Measurements from ENCODE around the gene ARAF. TPM values are rescaled to one million over a fixed set of nuclear protein-coding genes. Genes with fewer than 3 reads are reported as not detected.

Gene ARAF
- total RNA-seq, 1 donor from 2014 or later: 66.8 TPM

DNA sequence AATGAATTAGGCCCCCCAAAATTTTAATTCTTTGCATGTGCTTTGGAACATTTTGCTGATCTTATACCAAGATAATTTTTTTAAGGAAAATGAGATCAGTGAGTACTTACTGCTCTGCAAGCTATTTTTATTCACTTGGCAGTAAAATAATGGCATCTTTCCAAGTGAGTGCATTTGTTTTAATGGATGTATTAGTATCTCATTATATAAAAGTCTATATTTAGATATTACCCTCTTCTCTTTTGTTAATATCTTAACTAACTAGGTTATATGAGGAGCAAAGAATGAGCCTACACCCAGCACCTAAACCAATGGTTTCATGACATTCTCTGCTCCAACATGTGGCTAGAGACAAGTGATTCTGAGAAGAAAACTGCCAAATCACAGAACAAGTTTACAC lies 21.1 kb upstream of the ARAF start:
- H3K27ac Mint-ChIP-seq (ENCODE audit: unreplicated experiment): no peak overlapping the region
- H3K9me3 Mint-ChIP-seq (ENCODE audit: unreplicated experiment): peaks cover 5% of the 10 kb centered on the region
- no peak for DNase-seq (ENCODE audit: extremely low spot score, unreplicated experiment)
- H3K4me1 Mint-ChIP-seq (ENCODE audit: unreplicated experiment): peaks cover 8% of the 10 kb centered on the region
- H3K36me3 Mint-ChIP-seq (ENCODE audit: unreplicated experiment): no peaks in the 10 kb centered on the region
- no peaks in the 10 kb centered on the region for H3K27me3 Mint-ChIP-seq (ENCODE audit: unreplicated experiment)
- H3K4me3 Mint-ChIP-seq (ENCODE audit: unreplicated experiment): no peak overlapping the region
- TF ChIP-seq, protein P1, sequence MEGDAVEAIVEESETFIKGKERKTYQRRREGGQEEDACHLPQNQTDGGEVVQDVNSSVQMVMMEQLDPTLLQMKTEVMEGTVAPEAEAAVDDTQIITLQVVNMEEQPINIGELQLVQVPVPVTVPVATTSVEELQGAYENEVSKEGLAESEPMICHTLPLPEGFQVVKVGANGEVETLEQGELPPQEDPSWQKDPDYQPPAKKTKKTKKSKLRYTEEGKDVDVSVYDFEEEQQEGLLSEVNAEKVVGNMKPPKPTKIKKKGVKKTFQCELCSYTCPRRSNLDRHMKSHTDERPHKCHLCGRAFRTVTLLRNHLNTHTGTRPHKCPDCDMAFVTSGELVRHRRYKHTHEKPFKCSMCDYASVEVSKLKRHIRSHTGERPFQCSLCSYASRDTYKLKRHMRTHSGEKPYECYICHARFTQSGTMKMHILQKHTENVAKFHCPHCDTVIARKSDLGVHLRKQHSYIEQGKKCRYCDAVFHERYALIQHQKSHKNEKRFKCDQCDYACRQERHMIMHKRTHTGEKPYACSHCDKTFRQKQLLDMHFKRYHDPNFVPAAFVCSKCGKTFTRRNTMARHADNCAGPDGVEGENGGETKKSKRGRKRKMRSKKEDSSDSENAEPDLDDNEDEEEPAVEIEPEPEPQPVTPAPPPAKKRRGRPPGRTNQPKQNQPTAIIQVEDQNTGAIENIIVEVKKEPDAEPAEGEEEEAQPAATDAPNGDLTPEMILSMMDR (IDR thresholded peaks at IDR 0.05): no peak

DNA sequence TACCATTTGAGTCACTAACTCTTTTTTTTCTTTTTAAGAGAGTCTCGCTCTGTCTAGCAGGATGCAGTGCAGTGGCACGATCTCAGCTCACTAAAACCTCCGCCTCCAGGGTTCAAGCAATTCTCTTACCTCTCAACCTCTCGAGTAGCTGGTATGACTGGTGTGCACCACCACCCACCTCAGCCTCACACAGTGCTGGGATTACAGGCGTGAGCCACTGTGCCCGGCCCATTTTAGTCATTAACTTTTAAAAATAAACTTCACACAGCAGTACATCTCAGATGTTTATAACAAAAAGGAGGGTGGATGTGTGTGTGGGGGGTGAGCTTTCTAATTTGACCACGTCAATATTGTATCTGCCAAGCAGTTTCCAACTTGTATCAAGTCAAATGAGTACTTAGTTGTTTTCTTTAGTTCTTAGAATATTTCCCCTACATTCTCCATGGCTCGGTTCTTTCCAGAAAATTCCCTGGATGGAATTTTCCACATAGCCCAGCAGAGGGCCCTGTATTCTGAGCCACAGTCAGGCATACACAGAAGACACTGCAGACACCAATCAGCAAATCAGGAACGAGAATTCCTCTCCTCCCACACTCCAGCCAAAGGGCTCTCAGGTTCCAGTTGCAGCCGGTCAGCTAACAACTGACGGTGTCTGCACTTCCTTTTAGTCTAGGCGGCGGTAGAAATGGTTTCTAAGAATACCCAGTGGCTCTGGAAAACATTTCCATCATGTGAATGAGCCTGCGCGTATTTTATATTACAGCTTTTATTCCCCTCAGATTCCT lies 20.1 kb upstream of the ARAF start:
- Mint-ChIP-seq H3K4me3 (ENCODE audit: unreplicated experiment) (no peak overlapping the region), H3K27ac (ENCODE audit: unreplicated experiment) (peak overlapping the region; percentile 82), H3K27me3 (ENCODE audit: unreplicated experiment) (no peaks in the 10 kb centered on the region), H3K9me3 (ENCODE audit: unreplicated experiment) (no peaks in the 10 kb centered on the region), H3K36me3 (ENCODE audit: unreplicated experiment) (no peaks in the 10 kb centered on the region), H3K4me1 (ENCODE audit: unreplicated experiment) (peaks cover 8% of the 10 kb centered on the region)
- DNase-seq (ENCODE audit: extremely low spot score, unreplicated experiment): peak; percentile 88
- TF ChIP-seq, protein P1 (IDR thresholded peaks at IDR 0.05): peak; percentile 64

DNA sequence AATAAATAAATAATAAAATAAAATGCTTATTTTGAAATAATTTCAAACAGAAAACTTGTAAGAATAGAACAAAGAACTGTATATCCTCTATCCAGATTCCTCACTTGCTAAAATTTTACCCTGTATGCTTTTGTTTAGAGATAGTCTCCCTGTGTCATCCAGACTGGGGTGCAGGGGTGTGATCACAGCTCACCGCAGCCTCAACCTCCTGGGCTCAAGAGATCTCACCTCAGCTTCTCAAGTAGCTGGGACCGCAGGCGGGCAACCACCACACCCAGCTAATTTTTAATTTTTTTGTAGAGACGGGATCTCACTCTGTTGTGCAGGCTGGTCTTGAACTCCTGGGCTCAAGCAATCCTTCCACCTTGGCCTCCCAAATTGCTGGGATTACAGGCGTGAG lies 17.5 kb upstream of the ARAF start:
- no peak overlapping the region for H3K4me3 Mint-ChIP-seq (ENCODE audit: unreplicated experiment)
- no peaks in the 10 kb centered on the region for H3K27me3 Mint-ChIP-seq (ENCODE audit: unreplicated experiment)
- no peaks in the 10 kb centered on the region for H3K36me3 Mint-ChIP-seq (ENCODE audit: unreplicated experiment)
- no peak for DNase-seq (ENCODE audit: extremely low spot score, unreplicated experiment)
- TF ChIP-seq, protein P1 (IDR thresholded peaks at IDR 0.05): no peak
- no peaks in the 10 kb centered on the region for H3K9me3 Mint-ChIP-seq (ENCODE audit: unreplicated experiment)
- no peak overlapping the region for H3K27ac Mint-ChIP-seq (ENCODE audit: unreplicated experiment)
- H3K4me1 Mint-ChIP-seq (ENCODE audit: unreplicated experiment): peaks cover 8% of the 10 kb centered on the region

DNA sequence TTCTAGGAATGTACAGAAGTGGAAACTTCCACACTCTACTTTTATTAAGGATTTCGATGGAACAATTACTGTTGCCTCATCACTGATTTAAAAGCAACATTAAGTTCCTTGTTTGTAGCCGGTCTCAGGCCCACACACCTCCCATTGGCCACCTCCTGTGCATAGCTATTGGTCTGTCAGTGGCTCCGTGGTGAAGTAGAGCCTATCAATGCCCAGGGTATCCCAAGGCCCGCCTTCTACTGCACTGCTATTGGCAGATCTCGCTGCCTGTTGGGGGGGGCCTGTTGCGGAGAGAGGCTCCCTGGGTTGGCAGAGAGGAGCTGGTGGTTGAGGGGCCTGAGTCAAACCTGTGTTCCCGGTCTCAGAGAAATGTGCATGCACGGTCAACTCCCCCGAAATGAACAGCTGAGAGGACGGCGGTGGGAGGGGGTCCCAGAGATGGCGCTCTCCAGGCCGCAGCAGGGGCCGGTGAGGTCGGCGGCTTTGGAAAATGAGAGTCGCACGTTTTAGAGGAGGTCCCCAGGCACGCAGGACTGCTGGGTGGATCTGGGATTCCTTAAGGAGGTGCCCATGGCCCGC lies 4.9 kb upstream of the ARAF start:
- no peaks in the 10 kb centered on the region for H3K9me3 Mint-ChIP-seq (ENCODE audit: unreplicated experiment)
- TF ChIP-seq, protein P1 (IDR thresholded peaks at IDR 0.05): no peak
- peak overlapping the region; percentile 94 for H3K27ac Mint-ChIP-seq (ENCODE audit: unreplicated experiment)
- H3K4me1 Mint-ChIP-seq (ENCODE audit: unreplicated experiment): peaks cover 20% of the 10 kb centered on the region
- no peaks in the 10 kb centered on the region for H3K27me3 Mint-ChIP-seq (ENCODE audit: unreplicated experiment)
- peak; percentile 93 for DNase-seq (ENCODE audit: extremely low spot score, unreplicated experiment)
- H3K36me3 Mint-ChIP-seq (ENCODE audit: unreplicated experiment): no peaks in the 10 kb centered on the region
- peak overlapping the region; percentile 86 for H3K4me3 Mint-ChIP-seq (ENCODE audit: unreplicated experiment)

DNA sequence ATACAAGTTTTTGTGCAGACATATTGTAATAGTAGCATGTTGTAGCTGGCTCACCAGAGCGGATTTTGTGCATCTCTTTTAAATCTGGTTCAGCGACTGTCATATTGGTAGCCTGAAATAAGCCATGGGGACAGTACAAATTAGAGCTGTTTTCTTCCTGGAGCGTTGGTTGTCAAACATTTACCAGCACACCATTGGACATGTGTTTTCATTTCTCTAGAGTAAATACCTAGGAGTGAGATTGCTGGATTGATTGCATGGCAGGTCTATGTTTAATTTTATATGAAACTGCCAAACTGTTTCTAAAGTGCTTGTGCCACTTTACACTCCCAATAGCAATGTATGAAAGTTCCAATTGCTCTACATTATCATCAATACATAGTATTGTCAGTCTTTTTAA lies 2.6 kb upstream of the ARAF start:
- no peaks in the 10 kb centered on the region for H3K36me3 Mint-ChIP-seq (ENCODE audit: unreplicated experiment)

More for the DNA sequence above, 2.6 kb upstream of the ARAF start:
- Mint-ChIP-seq H3K27ac (ENCODE audit: unreplicated experiment) (no peak overlapping the region), H3K4me1 (ENCODE audit: unreplicated experiment) (peaks cover 23% of the 10 kb centered on the region), H3K4me3 (ENCODE audit: unreplicated experiment) (no peak overlapping the region), H3K27me3 (ENCODE audit: unreplicated experiment) (no peaks in the 10 kb centered on the region), H3K9me3 (ENCODE audit: unreplicated experiment) (no peaks in the 10 kb centered on the region)
- DNase-seq (ENCODE audit: extremely low spot score, unreplicated experiment): no peak
- TF ChIP-seq, protein P1 (IDR thresholded peaks at IDR 0.05): no peak
